H9 (cell line): ENCODE measurements around the gene TP53BP2. TPM values are rescaled to one million over a fixed set of nuclear protein-coding genes. Genes with fewer than 3 reads are reported as not detected.
A peak's percentile ranks its signal among the peaks of the same experiment; 100 is the strongest.

ENCODE experiments used
- DNase-seq: peaks from one replicate; pipeline ENCODE4 v3.0.0-alpha.2; 2017
- H2AFZ ChIP-seq: one replicate; pipeline ENCODE4 v1.6.1; 2013; ENCODE audit warnings: mild to moderate bottlenecking, low read length, control low read depth, moderate library complexity
- H2AK5ac ChIP-seq: 2 replicates; pipeline ENCODE4 v1.6.1; 2013; ENCODE audit warnings: low read length, control low read depth, mixed read lengths; ENCODE audit not compliant: insufficient read length
- H2BK120ac ChIP-seq: one replicate; pipeline ENCODE4 v1.6.1; 2013; ENCODE audit warnings: low read depth, mild to moderate bottlenecking, low read length, control low read depth, inconsistent platforms; ENCODE audit not compliant: poor library complexity, severe bottlenecking
- H2BK12ac ChIP-seq: 2 replicates; pipeline ENCODE4 v1.6.1; 2013; ENCODE audit warnings: low read length, control low read depth, mixed read lengths, low read depth; ENCODE audit not compliant: insufficient read length
- H2BK15ac ChIP-seq: 2 replicates; pipeline ENCODE4 v1.6.1; 2013; ENCODE audit warnings: low read depth, low read length, control low read depth
- H2BK20ac ChIP-seq: one replicate; pipeline ENCODE4 v1.6.1; 2013; ENCODE audit warnings: low read depth, mild to moderate bottlenecking, low read length, control low read depth, inconsistent platforms; ENCODE audit not compliant: poor library complexity, severe bottlenecking
- H2BK5ac ChIP-seq: 2 replicates; pipeline ENCODE4 v1.6.1; 2013; ENCODE audit warnings: low read length, control low read depth, mixed read lengths; ENCODE audit not compliant: insufficient read length
- H3K14ac ChIP-seq: 2 replicates; pipeline ENCODE4 v1.6.1; 2013; ENCODE audit warnings: low read length, control low read depth; ENCODE audit not compliant: insufficient read depth
- H3K18ac ChIP-seq: 2 replicates; pipeline ENCODE4 v1.6.1; 2013; ENCODE audit warnings: low read depth, mild to moderate bottlenecking, mixed read lengths, low read length, control low read depth; ENCODE audit not compliant: insufficient read length
- H3K23ac ChIP-seq: 2 replicates; pipeline ENCODE4 v1.6.1; 2013; ENCODE audit warnings: low read length, control low read depth, mixed read lengths, low read depth; ENCODE audit not compliant: insufficient read length
- H3K23me2 ChIP-seq: 2 replicates; pipeline ENCODE4 v1.6.1; 2013; ENCODE audit warnings: low read depth, mild to moderate bottlenecking, mixed read lengths, low read length, control low read depth; ENCODE audit not compliant: insufficient read length, poor library complexity, severe bottlenecking
- H3K27ac ChIP-seq: 2 replicates; pipeline ENCODE4 v1.5.1; 2013; ENCODE audit warnings: low read length, control low read depth, mixed read lengths, low read depth; ENCODE audit not compliant: insufficient read length
- H3K27me3 ChIP-seq: 2 replicates; pipeline ENCODE4 v1.6.1; 2013; ENCODE audit warnings: low read length, control low read depth, inconsistent platforms; ENCODE audit not compliant: insufficient read depth
- H3K4ac ChIP-seq: 2 replicates; pipeline ENCODE4 v1.6.1; 2013; ENCODE audit warnings: low read depth, mild to moderate bottlenecking, control low read depth, inconsistent platforms, low read length, moderate library complexity
- H3K4me1 ChIP-seq: 2 replicates; pipeline ENCODE4 v1.6.1; 2013; ENCODE audit warnings: low read length, control low read depth, inconsistent platforms; ENCODE audit not compliant: insufficient read depth
- H3K4me2 ChIP-seq: 2 replicates; pipeline ENCODE4 v1.6.1; 2013; ENCODE audit warnings: low read length, control low read depth, mixed read lengths; ENCODE audit not compliant: insufficient read length, insufficient read depth
- H3K56ac ChIP-seq: 2 replicates; pipeline ENCODE4 v1.6.1; 2013; ENCODE audit warnings: low read depth, mild to moderate bottlenecking, mixed read lengths, low read length, control low read depth; ENCODE audit not compliant: insufficient read length
- H3K79me1 ChIP-seq: 2 replicates; pipeline ENCODE4 v1.6.1; 2013; ENCODE audit warnings: low read depth, mild to moderate bottlenecking, moderate library complexity, low read length, control low read depth, inconsistent platforms; ENCODE audit not compliant: insufficient read depth, poor library complexity, severe bottlenecking
- H3K79me2 ChIP-seq: 2 replicates; pipeline ENCODE4 v1.6.1; 2013; ENCODE audit warnings: low read length, control low read depth, inconsistent platforms; ENCODE audit not compliant: insufficient read depth
- H3K9ac ChIP-seq: 2 replicates; pipeline ENCODE4 v1.6.1; 2013; ENCODE audit warnings: low read length, control low read depth, mixed read lengths; ENCODE audit not compliant: insufficient read length; ENCODE audit errors: extremely low read depth
- H3K9me3 ChIP-seq: one replicate; pipeline ENCODE4 v1.6.1; 2013; ENCODE audit warnings: low read depth, low read length, inconsistent platforms; ENCODE audit not compliant: control insufficient read depth
- H3T11ph ChIP-seq: one replicate; pipeline ENCODE4 v1.6.1; 2013; ENCODE audit warnings: mild to moderate bottlenecking, low read length, control low read depth, inconsistent platforms
- H4K20me1 ChIP-seq: one replicate; pipeline ENCODE4 v1.6.1; 2013; ENCODE audit not compliant: control insufficient read depth, insufficient read length, insufficient read depth
- H4K5ac ChIP-seq: 2 replicates; pipeline ENCODE4 v1.6.1; 2013; ENCODE audit warnings: low read depth, mild to moderate bottlenecking, mixed read lengths, low read length, control low read depth; ENCODE audit not compliant: insufficient read length
- H4K8ac ChIP-seq: replicated peaks from 2 replicates; pipeline ENCODE4 v1.6.1; 2013; ENCODE audit warnings: low read length, control low read depth, mixed read lengths, low read depth; ENCODE audit not compliant: insufficient read length
- H4K91ac ChIP-seq: 2 replicates; pipeline ENCODE4 v1.6.1; 2013; ENCODE audit warnings: low read depth, mild to moderate bottlenecking, moderate library complexity, mixed read lengths, low read length, control low read depth; ENCODE audit not compliant: insufficient read length
- H3K27ac Mint-ChIP-seq, 3 experiments: 2 replicates in 2 of 3; 3 replicates in 1 of 3; pipeline ENCODE4 v1.8.0; 2020 to 2021; ENCODE audit warnings: mixed read lengths in 3 of 3, mild to moderate bottlenecking in 1 of 3, moderate library complexity in 1 of 3
- H3K27me3 Mint-ChIP-seq: 2 replicates; pipeline ENCODE4 v1.8.0; 2021; ENCODE audit warnings: low read depth, mild to moderate bottlenecking, moderate library complexity, mixed read lengths
- H3K36me3 Mint-ChIP-seq, 3 experiments: 2 replicates in 2 of 3; 3 replicates in 1 of 3; pipeline ENCODE4 v1.8.0; 2020 to 2021; ENCODE audit warnings: low read depth in 3 of 3, mixed read lengths in 3 of 3; ENCODE audit not compliant: insufficient read depth in 1 of 3
- H3K4me1 Mint-ChIP-seq, 2 experiments: 2 replicates each; pipeline ENCODE4 v1.8.0; 2020; ENCODE audit warnings: mixed read lengths in 2 of 2
- H3K4me3 Mint-ChIP-seq, 2 experiments: 2 replicates in 1 of 2; 3 replicates in 1 of 2; pipeline ENCODE4 v1.8.0; 2020 to 2021; ENCODE audit warnings: mild to moderate bottlenecking in 2 of 2, mixed read lengths in 2 of 2, moderate library complexity in 1 of 2
- H3K9me3 Mint-ChIP-seq, 2 experiments: 2 replicates in 1 of 2; 3 replicates in 1 of 2; pipeline ENCODE4 v1.8.0; 2020; ENCODE audit warnings: mild to moderate bottlenecking in 2 of 2, mixed read lengths in 2 of 2, moderate library complexity in 1 of 2
- WGBS: extraction: QIAGEN DNeasy Blood & Tissue Kit; methylation state at CpG from one replicate; pipeline ENCODE4 v1.1.7; 2013; ENCODE audit warnings: missing lambda C conversion rate, low lambda C conversion rate, mixed read lengths; ENCODE audit not compliant: insufficient read length; ENCODE audit errors: extremely low coverage; 5-methylcytosine and 5-hydroxymethylcytosine counted together
- total RNA-seq: library from RNA; stranded (reverse); gene quantifications from 2 replicates; pipeline ENCODE4 v1.2.1, GENCODE V29; 2021
- TF ChIP-seq, protein P1 (sequence below): fragments of 200-600 bp; sonication (generic); conservative IDR thresholded peaks from 3 replicates; pipeline ENCODE4 v1.8.0; 2021; ENCODE audit warnings: antibody characterized with exemption, mild to moderate bottlenecking

Gene TP53BP2
- total RNA-seq, 1 experiment from 2014 or later, result 49.7 TPM

DNA sequence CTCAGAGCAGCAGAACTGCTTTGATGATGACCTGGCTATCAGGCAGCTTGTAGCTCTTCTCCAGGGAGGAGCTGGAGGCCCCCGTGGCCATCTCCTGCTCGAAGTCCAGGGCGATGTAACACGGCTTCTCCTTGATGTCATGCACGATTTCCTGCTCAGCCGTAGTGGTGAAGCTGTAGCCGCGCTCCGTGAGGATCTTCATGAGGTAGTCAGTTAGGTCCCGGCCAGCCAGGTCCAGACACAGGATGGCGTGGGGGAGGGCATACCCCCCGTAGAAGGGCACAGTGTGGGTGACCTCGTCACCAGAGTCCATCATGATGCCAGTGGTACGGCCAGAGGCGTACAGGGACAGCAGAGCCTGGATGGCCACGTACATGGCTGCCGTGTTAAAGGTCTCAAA is 18.3 kb upstream of the TP53BP2 start:
- no peak overlapping the region for H2BK12ac ChIP-seq
- Mint-ChIP-seq H3K4me1 (no peaks in the 10 kb centered on the region), H3K27ac (peak overlapping the region in 1 of 3 experiments; percentile 13; a peak in 1 of 7 replicates), H3K9me3 (0 out of 5 replicates have a peak, but pooled peaks cover 0 to 3% of the 10 kb centered on the region in 2 experiments), H3K4me3 (no peak overlapping the region), H3K36me3 (peaks cover 0 to 2% (median 0%) of the 10 kb centered on the region in 3 experiments; a peak in 1 of 7 replicates), H3K27me3 (peaks cover 18% of the 10 kb centered on the region)
- H2AFZ ChIP-seq, result no peak overlapping the region
- H2BK20ac ChIP-seq, result no peak overlapping the region
- H3K9ac ChIP-seq, result no peak overlapping the region
- no peaks in the 10 kb centered on the region for H3K4me1 ChIP-seq
- no peaks in the 10 kb centered on the region for H3K79me2 ChIP-seq
- no peaks in the 10 kb centered on the region for H3K23me2 ChIP-seq
- no peak overlapping the region for H4K5ac ChIP-seq
- TF ChIP-seq, protein P1, sequence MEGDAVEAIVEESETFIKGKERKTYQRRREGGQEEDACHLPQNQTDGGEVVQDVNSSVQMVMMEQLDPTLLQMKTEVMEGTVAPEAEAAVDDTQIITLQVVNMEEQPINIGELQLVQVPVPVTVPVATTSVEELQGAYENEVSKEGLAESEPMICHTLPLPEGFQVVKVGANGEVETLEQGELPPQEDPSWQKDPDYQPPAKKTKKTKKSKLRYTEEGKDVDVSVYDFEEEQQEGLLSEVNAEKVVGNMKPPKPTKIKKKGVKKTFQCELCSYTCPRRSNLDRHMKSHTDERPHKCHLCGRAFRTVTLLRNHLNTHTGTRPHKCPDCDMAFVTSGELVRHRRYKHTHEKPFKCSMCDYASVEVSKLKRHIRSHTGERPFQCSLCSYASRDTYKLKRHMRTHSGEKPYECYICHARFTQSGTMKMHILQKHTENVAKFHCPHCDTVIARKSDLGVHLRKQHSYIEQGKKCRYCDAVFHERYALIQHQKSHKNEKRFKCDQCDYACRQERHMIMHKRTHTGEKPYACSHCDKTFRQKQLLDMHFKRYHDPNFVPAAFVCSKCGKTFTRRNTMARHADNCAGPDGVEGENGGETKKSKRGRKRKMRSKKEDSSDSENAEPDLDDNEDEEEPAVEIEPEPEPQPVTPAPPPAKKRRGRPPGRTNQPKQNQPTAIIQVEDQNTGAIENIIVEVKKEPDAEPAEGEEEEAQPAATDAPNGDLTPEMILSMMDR, result no peak
- H3K23ac ChIP-seq, result no peak overlapping the region
- H3K27me3 ChIP-seq, result no peaks in the 10 kb centered on the region
- no peaks in the 10 kb centered on the region for H3K79me1 ChIP-seq
- DNase-seq, result no peak
- H3K4ac ChIP-seq, result no peak overlapping the region
- no peak overlapping the region for H3K4me2 ChIP-seq
- no peak overlapping the region for H2BK5ac ChIP-seq
- H4K8ac ChIP-seq, result no peak overlapping the region
- H3K14ac ChIP-seq, result no peak overlapping the region
- no peak overlapping the region for H3K56ac ChIP-seq
- H3T11ph ChIP-seq, result no peak overlapping the region
- no peak overlapping the region for H3K18ac ChIP-seq
- H2BK15ac ChIP-seq, result no peak overlapping the region
- H3K27ac ChIP-seq, result no peak overlapping the region
- no peaks in the 10 kb centered on the region for H4K20me1 ChIP-seq
- H2BK120ac ChIP-seq, result no peak overlapping the region
- H3K9me3 ChIP-seq, result no peaks in the 10 kb centered on the region
- H2AK5ac ChIP-seq, result no peak overlapping the region
- no CpG with 5 or more reads among the region's 17 CpGs for WGBS
- no peak overlapping the region for H4K91ac ChIP-seq
